NB4 (cell line): Measurements from ENCODE around the gene STIM1.

Source experiments
- MYC ChIP-seq: IDR thresholded peaks from 2 replicates; pipeline ENCODE4 v1.6.1; 2011; ENCODE audit warnings: low read depth, low read length
- POLR2A ChIP-seq: IDR thresholded peaks from 2 replicates; pipeline ENCODE4 v1.6.1; 2011; ENCODE audit warnings: mild to moderate bottlenecking; ENCODE audit not compliant: insufficient read length; ENCODE audit errors: extremely low read depth
- TF ChIP-seq, protein P1 (sequence below): IDR thresholded peaks from one replicate; pipeline ENCODE4 v1.5.1; 2012; ENCODE audit warnings: low read depth, low read length
- TF ChIP-seq, protein P2 (sequence below): IDR thresholded peaks from 2 replicates; pipeline ENCODE4 v1.6.1; 2011; ENCODE audit warnings: low read depth, low read length

DNA sequence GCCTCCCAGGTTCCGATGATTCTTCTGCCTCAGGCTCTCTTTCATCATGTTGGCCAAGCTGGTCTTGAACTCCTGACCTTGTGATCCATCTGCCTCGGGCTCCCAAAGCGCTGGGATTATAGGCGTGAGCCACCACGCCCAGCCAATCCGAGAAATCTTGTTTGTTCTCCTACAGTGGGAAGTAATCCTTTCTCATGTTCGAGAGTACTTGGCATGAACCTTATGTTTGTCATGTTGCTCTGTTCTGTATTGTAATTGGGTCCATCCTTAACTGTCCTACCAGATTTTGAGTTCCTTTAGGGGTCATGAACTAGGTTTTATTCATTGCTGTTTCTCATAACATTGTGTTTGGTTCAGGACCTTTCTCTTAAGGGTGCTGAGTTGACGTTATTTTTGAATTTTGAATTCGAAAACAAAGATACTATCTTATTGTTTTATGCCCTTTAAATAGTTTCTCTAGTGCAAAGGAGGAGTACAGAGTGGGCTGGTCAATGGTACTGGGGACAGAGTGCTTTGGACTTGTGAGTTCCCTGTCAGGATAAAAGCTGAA, 125.7 kb downstream of the STIM1 start:
- TF ChIP-seq, protein P1, sequence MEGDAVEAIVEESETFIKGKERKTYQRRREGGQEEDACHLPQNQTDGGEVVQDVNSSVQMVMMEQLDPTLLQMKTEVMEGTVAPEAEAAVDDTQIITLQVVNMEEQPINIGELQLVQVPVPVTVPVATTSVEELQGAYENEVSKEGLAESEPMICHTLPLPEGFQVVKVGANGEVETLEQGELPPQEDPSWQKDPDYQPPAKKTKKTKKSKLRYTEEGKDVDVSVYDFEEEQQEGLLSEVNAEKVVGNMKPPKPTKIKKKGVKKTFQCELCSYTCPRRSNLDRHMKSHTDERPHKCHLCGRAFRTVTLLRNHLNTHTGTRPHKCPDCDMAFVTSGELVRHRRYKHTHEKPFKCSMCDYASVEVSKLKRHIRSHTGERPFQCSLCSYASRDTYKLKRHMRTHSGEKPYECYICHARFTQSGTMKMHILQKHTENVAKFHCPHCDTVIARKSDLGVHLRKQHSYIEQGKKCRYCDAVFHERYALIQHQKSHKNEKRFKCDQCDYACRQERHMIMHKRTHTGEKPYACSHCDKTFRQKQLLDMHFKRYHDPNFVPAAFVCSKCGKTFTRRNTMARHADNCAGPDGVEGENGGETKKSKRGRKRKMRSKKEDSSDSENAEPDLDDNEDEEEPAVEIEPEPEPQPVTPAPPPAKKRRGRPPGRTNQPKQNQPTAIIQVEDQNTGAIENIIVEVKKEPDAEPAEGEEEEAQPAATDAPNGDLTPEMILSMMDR = no peak
- no peak for TF ChIP-seq POLR2A
- no peak for TF ChIP-seq MYC
- TF ChIP-seq, protein P2, sequence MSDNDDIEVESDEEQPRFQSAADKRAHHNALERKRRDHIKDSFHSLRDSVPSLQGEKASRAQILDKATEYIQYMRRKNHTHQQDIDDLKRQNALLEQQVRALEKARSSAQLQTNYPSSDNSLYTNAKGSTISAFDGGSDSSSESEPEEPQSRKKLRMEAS = no peak
